ENCODE results near the gene DHX34. TPM values are rescaled to one million over a fixed set of nuclear protein-coding genes. Genes with fewer than 3 reads are reported as not detected.
"Not testable (repeated sequence)": the region's sequence is repeated elsewhere in the genome, so short reads cannot be mapped to it uniquely, and the experiment has no call there.

Gene DHX34, protein sequence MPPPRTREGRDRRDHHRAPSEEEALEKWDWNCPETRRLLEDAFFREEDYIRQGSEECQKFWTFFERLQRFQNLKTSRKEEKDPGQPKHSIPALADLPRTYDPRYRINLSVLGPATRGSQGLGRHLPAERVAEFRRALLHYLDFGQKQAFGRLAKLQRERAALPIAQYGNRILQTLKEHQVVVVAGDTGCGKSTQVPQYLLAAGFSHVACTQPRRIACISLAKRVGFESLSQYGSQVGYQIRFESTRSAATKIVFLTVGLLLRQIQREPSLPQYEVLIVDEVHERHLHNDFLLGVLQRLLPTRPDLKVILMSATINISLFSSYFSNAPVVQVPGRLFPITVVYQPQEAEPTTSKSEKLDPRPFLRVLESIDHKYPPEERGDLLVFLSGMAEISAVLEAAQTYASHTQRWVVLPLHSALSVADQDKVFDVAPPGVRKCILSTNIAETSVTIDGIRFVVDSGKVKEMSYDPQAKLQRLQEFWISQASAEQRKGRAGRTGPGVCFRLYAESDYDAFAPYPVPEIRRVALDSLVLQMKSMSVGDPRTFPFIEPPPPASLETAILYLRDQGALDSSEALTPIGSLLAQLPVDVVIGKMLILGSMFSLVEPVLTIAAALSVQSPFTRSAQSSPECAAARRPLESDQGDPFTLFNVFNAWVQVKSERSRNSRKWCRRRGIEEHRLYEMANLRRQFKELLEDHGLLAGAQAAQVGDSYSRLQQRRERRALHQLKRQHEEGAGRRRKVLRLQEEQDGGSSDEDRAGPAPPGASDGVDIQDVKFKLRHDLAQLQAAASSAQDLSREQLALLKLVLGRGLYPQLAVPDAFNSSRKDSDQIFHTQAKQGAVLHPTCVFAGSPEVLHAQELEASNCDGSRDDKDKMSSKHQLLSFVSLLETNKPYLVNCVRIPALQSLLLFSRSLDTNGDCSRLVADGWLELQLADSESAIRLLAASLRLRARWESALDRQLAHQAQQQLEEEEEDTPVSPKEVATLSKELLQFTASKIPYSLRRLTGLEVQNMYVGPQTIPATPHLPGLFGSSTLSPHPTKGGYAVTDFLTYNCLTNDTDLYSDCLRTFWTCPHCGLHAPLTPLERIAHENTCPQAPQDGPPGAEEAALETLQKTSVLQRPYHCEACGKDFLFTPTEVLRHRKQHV
- total RNA-seq (2014; rRNA removed; shearing (Covaris generic); ENCODE audit: low replicate concordance) = 18.0 and 25.3 TPM in 2 replicates

DNA sequence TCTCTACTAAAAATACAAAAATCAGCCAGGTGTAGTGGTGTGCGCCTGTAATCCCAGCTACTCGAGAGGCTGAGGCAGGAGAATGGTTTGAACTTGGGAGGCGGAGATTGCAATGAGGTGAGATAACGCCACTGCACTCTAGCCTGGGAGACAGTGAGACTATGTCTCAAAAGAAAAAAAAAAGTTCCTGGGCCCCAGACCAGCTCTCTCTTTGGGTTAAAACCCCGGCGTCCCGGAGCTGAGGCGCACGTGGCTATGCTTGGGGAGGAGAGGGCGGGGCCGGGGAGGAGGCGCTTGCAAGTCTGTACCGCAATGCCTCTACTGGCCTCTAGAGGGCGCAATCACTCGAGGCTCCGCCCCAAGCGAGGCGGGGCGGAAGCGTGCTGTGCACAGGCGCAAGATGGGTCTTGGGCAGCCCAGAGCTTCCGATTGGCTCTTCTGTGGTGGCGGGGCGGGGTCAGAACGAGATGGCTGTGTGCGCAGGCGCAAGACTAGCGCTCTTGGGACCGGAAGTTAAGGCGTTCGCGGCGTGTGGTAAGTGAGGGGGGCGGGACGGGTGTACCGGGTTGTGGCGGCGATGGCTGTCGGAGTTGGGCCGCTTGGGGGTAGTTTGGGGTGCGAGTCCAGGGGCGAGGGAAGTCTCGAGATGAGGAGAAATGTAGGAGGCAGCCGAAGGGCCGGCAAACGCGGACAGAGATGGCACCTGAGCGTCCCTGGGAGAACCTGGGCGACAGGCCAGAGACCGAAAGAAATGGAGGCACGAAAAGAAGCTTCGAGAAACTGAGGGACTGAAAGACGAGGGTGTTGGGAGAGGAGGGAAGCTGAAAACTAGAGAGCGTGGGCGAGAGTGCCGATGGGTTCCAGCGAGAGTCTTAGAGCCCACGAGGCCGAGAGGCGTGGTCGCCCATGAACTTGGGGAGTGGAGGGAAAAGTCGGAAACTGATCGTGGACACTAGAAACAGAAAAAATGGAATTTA lies at the start of gene DHX34:
TSS of gene DHX34 (plus strand) at position 497 of the 977 bp plus-strand sequence. CDS start 3,716 bp downstream, outside the sequence.
- Histone ChIP-seq H3K27me3 (no peaks in the 10 kb centered on the region), H3K36me3 (peaks cover 34% of the 10 kb centered on the region), H3K9me3 (no peaks in the 10 kb centered on the region), H3K4me3 (peak within 1 kb of the TSS; percentile 93)
- DNase-seq = peak; percentile 97

DNA sequence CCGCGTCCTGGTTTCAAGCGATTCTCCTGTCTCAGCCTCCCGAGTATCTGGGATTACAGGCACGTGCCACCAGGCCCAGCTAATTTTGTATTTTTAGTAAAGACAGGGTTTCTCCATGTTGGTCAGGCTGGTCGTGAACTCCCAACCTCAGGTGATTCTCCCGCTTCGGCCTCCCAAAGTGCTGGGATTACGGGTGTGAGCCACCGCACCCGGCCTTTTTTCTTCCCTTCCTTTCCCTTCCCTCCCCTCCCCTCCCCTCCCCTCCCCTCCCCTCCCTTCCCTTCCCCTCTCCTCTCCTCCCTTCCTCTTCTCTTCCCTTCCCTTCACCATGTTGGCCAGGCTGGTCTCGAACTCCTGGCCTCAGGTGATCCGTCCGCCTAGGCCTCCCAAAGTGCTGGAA lies 48.2 kb upstream of the DHX34 start:
- H3K4me3 ChIP-seq, H3K9me3 ChIP-seq, H3K36me3 ChIP-seq, DNase-seq, H3K27me3 ChIP-seq: not testable (repeated sequence)

DNA sequence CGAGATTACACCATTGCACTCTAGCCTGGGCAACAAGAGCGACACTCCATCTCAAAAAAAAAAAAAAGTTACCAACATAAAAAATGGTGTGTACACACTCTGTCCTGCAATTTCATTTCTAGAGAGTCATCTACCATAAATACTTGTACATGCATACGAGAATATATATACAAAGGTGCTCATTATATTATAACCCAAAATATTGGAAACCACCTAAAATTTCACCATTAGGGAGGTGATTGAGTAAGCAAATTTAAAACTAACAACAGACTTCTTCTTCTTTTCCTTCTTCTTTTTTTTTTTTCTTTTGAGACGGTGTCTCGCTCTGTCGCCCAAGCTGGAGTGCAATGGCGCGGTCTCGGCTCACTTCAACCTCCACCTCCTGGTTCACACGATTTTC lies 46.9 kb upstream of the DHX34 start:
- H3K27me3 ChIP-seq = no peaks in the 10 kb centered on the region
- H3K4me3 ChIP-seq = no peak overlapping the region
- DNase-seq = no peak
- H3K36me3 ChIP-seq = no peaks in the 10 kb centered on the region
- no peaks in the 10 kb centered on the region for H3K9me3 ChIP-seq

DNA sequence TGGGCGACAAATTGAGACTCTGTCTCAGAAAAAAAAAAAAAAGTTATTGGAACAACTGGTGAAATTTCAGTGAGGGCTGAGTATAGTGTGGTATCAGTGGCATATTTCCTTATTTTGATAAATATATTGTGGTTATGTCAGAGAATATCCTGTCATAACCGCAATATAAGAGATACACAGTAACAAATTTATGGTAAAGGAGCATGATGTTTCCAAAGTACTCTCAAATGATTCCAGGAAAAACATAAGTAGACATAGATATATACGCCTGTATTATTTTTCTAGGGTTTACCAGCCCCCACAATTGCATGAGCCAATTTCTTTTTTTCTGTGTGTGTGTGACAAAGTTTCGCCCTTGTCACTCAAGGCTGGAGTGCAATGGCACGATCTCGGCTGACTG lies 45.1 kb upstream of the DHX34 start:
- Histone ChIP-seq H3K9me3 (no peaks in the 10 kb centered on the region), H3K36me3 (no peaks in the 10 kb centered on the region), H3K27me3 (no peaks in the 10 kb centered on the region), H3K4me3 (no peak overlapping the region)
- no peak for DNase-seq

DNA sequence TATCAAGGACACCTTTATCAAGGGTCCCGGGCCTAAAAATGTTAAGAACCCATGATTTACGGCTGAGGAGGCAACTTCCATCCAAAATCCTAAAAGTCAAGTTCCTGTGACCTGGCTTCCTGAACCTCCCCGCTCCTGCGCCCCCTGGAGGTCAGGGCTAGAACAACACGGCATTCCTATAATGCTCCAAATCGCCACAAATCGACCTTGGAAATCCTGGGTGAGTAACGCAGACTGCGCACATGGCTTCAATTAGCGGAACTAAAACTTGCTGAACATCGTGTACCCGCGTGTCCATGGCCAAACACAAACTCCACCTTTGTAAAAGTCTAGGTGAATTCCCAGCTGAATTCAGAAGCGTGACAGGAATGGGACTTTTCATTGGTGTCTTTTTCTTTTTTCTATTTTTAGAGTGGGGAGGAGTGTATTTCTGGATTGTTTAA lies 43.8 kb upstream of the DHX34 start:
- Histone ChIP-seq H3K4me3 (0 out of 2 replicates have a peak overlapping the region, but pooled peaks have one; percentile 5), H3K9me3 (no peaks in the 10 kb centered on the region), H3K36me3 (no peaks in the 10 kb centered on the region), H3K27me3 (no peaks in the 10 kb centered on the region)
- DNase-seq = peak; percentile 75

DNA sequence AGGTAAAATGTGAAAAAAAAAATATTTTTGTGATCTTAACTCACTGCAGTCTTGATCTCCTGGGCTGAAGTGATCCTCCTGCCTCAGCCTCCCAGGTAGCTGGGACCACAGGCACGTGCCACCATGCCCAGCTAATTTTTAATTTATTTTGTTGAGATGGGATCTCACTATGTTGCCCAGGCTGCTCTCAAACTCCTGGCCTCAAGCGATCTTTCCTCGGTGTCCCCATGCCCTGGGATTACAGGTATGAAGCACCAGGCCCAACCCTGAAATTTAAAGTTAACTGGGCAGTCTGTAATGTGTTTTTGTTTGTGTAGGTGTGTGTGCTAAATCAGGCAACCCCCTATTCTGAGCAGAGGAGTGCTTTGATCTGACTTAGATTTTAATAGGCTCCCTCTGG lies 42.8 kb upstream of the DHX34 start:
- H3K36me3 ChIP-seq = no peaks in the 10 kb centered on the region
- DNase-seq = no peak
- no peaks in the 10 kb centered on the region for H3K9me3 ChIP-seq

DNA sequence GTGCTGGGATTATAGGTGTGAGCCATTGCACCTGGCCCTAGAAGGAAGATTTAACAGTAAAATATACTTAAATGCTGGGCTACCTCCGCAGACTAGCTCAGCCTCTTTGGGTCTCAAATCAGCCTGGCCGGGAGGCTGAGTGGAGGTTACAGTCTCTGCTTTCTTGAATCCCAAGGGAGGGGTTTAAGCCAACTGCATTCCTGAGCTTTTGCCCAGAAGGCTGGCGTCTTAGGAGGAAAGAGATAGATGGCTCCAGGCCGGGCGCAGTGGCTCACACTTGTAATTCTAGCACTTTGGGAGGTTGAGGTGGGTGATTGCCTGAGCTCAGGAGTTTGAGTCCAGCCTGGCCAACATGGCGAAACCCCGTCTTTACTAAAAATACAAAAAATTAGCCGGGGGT lies 40.1 kb upstream of the DHX34 start:
- H3K36me3 ChIP-seq = no peaks in the 10 kb centered on the region
- H3K9me3 ChIP-seq = no peaks in the 10 kb centered on the region
- no peaks in the 10 kb centered on the region for H3K27me3 ChIP-seq
- no peak overlapping the region for H3K4me3 ChIP-seq
- DNase-seq = peak; percentile 68

More for the DNA sequence above, 42.8 kb upstream of the DHX34 start:
- Histone ChIP-seq H3K4me3 (no peak overlapping the region), H3K27me3 (no peaks in the 10 kb centered on the region)

DNA sequence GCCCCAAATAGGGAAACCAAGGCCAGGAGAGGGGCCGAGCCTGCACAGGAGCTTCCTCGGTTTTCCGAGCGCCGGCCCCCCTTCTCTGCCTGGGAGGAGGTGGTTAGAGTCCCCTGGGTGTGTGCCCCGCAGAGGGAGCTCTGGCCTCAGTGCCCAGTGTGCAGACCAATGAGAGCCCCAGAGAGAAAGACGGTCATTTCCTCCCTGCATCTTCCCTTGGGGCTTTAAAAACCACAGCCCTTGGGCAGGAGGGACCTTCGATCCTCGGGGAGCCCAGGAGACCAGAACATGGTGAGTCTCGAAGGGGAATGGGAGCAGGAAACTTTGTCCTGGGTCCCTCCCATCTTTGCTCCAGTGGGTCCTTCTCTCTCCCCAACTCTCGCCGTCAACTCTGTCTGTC lies 39.5 kb upstream of the DHX34 start, which contains the start of gene C5AR1:
TSS of gene C5AR1 (plus strand) at position 254 of the 400 bp plus-strand sequence. CDS start at position 289, 35 bp downstream.
- Histone ChIP-seq H3K36me3 (no peaks in the 10 kb centered on the region), H3K9me3 (no peaks in the 10 kb centered on the region; the same call in 1 of the 2 replicates), H3K27me3 (no peaks in the 10 kb centered on the region), H3K4me3 (no peak within 1 kb of the TSS)
- DNase-seq = no peak

DNA sequence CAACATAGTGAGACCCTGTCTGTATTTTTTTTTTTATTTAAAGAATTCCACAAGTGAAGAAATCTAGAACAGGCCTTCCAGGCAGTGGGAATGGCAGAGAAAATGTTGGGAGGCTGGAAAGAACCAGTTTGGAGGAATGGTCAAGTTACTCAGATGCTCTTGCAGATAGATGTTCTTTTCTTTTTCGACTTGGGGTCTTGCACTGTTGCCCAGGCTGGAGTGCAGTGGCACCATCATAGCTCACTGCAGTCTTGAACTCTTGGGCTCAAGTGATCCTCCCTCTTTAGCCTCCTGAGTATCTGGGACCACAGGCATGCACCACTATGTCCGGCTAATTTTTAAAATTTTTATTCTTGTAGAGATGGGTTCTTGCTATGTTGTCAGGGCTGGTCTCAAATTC lies 38.8 kb upstream of the DHX34 start:
- DNase-seq = no peak
- Histone ChIP-seq H3K9me3 (no peaks in the 10 kb centered on the region; the same call in 1 of the 2 replicates), H3K36me3 (no peaks in the 10 kb centered on the region), H3K4me3 (no peak overlapping the region), H3K27me3 (no peaks in the 10 kb centered on the region)

DNA sequence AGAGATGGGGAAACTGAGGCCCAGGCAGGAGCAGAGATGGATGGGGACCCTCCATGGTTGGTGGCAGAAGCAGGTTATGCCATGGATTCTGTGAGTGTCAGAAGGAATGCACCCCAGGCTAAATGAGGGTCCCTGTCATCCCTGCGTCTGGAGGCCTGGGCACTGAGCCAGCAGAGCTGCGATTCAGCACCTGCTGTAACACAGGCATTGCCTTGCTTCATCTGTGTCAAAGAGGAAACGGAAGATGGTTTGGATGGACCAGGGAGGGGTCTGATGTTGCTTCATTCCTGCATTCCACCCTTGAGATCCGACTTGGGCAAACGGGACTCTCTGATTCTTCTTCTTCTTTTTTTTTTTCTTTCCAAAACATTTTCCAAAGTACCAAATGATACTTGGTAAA lies 38.3 kb upstream of the DHX34 start:
- no peaks in the 10 kb centered on the region; the same call in 1 of the 2 replicates for H3K9me3 ChIP-seq
- H3K4me3 ChIP-seq = no peak overlapping the region
- DNase-seq = no peak
- H3K27me3 ChIP-seq = no peaks in the 10 kb centered on the region
- H3K36me3 ChIP-seq = no peaks in the 10 kb centered on the region

DNA sequence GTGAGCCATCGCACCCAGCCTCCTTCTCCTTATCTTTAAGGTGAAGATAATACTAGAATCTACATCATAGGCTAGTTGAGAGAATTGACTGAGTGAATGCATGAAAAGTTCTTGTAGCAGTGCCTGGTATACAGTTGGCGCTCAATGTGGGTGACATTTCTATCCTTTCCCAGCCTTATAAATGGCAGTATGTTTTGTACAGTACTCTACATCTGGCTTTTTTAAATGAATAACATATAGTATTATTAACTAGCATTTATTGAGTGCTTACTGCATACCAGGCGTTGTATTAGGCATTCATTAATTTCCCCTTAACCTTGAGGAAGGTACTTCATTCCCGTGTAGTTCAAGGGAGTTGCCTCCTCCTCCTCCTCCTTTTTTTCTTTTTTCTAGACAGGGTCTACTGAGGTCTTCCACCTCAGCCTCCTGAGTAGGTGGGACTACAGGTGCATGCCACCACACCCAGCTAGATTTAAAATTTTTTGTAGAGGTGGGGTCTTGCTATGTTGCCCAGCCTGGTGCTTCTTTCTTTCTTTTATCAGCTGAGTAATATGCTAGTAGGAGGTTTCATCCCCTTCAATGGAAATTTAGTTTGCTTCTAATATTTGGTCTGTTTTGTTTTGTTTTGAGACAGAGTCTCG lies 36.6 kb upstream of the DHX34 start:
- no peaks in the 10 kb centered on the region for H3K36me3 ChIP-seq
- no peaks in the 10 kb centered on the region; the same call in 1 of the 2 replicates for H3K9me3 ChIP-seq
- DNase-seq = no peak
- no peak overlapping the region for H3K4me3 ChIP-seq
- H3K27me3 ChIP-seq = peaks cover under 1% of the 10 kb centered on the region; the same call in 1 of the 2 replicates

DNA sequence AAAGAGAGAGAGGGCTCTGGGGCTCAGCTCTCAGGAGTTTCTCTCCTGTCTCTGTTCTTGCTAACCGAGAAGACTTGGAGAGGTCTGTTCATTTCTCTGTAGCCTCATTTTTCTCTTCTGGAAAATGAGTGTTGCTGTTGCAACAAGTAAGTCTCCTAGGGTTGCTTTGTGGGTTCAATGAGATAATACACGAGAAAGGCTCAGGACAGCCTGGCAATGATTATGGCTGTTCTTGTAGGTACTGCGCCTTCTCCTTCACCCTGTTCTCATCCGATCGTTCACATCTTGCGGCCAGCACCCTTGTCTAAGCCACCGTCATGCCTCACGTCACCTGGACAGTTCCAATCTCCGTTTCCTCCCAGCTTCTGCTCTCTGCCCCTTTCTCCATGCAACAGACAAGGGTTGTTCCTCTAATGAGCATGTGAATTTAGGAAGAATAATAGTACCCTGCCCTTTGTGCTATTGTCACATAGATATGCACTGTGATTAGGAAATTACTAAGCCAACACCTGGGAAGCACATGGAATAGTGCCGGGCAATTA lies 35.3 kb upstream of the DHX34 start:
- Histone ChIP-seq H3K27me3 (peaks cover 3% of the 10 kb centered on the region), H3K4me3 (no peak overlapping the region), H3K9me3 (no peaks in the 10 kb centered on the region; the same call in 1 of the 2 replicates), H3K36me3 (no peaks in the 10 kb centered on the region)
- DNase-seq = no peak

DNA sequence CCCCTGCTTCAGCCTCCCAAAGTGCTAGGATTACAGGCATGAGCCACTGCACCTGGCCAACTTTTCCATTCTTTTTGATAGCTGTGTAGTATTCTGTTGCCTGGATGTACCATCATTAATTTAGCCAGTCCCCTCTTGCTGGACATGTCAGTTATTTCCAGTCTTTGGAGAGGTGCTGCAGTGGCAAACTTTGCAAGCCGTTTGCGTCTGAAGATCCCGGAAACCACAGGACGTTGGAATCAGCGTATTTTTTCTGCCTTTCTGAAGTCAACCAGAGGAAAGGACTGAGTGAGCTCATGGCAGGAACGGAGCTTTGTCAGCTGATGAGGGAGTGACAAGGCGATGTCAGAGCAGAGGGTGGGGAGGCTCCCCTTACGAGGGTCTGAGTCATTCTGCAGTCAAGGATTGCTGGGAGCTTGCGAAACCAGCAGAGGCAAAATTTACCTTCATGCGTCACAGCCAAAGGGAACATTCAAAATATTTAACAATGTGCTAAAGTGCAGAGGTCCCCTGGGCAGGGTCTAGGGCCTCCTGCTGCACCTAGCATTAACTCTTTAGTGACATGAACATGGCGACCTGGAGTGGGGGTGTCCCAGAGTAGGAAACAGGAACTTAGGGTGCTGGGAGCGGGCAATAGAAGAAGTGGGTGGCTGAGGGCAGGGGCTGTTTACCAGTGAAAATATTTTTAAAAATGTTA lies 33.8 kb upstream of the DHX34 start:
- Histone ChIP-seq H3K9me3 (no peaks in the 10 kb centered on the region; the same call in 1 of the 2 replicates), H3K36me3 (no peaks in the 10 kb centered on the region), H3K4me3 (no peak overlapping the region), H3K27me3 (peaks cover 4% of the 10 kb centered on the region)
- peak; percentile 89 for DNase-seq

DNA sequence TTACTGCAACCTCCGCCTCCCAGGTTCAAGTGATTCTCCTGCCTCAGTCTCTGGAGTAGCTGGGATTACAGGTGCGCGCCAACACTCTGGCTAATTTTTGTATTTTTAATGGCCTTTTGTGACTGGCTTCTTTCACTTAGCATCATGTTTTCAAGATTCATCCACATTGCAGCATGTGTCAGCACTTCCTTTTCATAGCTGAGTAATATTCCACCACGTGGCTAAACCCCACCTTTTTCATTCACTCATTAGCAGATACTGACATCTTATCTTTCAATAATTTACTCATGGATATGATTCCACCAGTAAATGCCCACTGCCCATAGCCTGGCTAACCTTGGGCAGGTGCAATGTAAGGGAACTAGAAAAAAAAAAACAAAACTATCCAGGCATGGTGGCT lies 32.6 kb upstream of the DHX34 start:
- Histone ChIP-seq H3K9me3 (peaks cover 1% of the 10 kb centered on the region; the same call in 1 of the 2 replicates), H3K27me3 (peaks cover 11% of the 10 kb centered on the region), H3K4me3 (no peak overlapping the region), H3K36me3 (no peaks in the 10 kb centered on the region)
- DNase-seq = no peak

Data from MG63 (cell line).